ENCODE measurements around the gene HPCAL4.

The HPCAL4 gene

GRCh38 chr1:39701049-39701439 is 9.8 kb upstream of the HPCAL4 start:
- no peak for DNase-seq (ENCODE audit: low read depth in 2 of 2)

GRCh38 chr1:39700348-39700747 is 9.1 kb upstream of the HPCAL4 start:
- no peak for DNase-seq (ENCODE audit: low read depth in 2 of 2)

GRCh38 chr1:39699419-39699818 is 8.2 kb upstream of the HPCAL4 start:
- no peak for DNase-seq (ENCODE audit: low read depth in 2 of 2)

- no peak for DNase-seq (ENCODE audit: low read depth in 2 of 2)
These were observed 7.3 kb upstream of the HPCAL4 start for GRCh38 chr1:39698568-39698967.

GRCh38 chr1:39696448-39696847 is 5.2 kb upstream of the HPCAL4 start:
- no peak for DNase-seq (ENCODE audit: low read depth in 2 of 2)

- DNase-seq (ENCODE audit: low read depth in 2 of 2) = no peak
These were observed 3.8 kb upstream of the HPCAL4 start for GRCh38 chr1:39695016-39695415.

GRCh38 chr1:39694026-39694425 is 2.8 kb upstream of the HPCAL4 start:
- DNase-seq (ENCODE audit: low read depth in 2 of 2) = no peak

GRCh38 chr1:39692152-39693074 is 1.2 kb upstream of the HPCAL4 start:
- no peak for DNase-seq (ENCODE audit: low read depth in 2 of 2)

- no peak for DNase-seq (ENCODE audit: low read depth in 2 of 2)
These were observed 345 bp downstream of the HPCAL4 start for GRCh38 chr1:39690794-39691382.

GRCh38 chr1:39690225-39690624 is 1.0 kb downstream of the HPCAL4 start:
- DNase-seq (ENCODE audit: low read depth in 2 of 2) = no peak

- DNase-seq (ENCODE audit: low read depth in 2 of 2) = no peak
These were observed 1.6 kb downstream of the HPCAL4 start for GRCh38 chr1:39689635-39690034.

- no peak for DNase-seq (ENCODE audit: low read depth in 2 of 2)
These were observed 2.0 kb downstream of the HPCAL4 start for GRCh38 chr1:39689214-39689613.

GRCh38 chr1:39688706-39689105 is 2.5 kb downstream of the HPCAL4 start:
- no peak for DNase-seq (ENCODE audit: low read depth in 2 of 2)

- no peak for DNase-seq (ENCODE audit: low read depth in 2 of 2)
These were observed 4.0 kb downstream of the HPCAL4 start for GRCh38 chr1:39687243-39687642.

GRCh38 chr1:39685071-39685470 is 6.2 kb downstream of the HPCAL4 start:
- DNase-seq (ENCODE audit: low read depth in 2 of 2) = no peak

GRCh38 chr1:39684313-39684664 is 6.9 kb downstream of the HPCAL4 start:
- DNase-seq (ENCODE audit: low read depth in 2 of 2) = no peak

- no peak for DNase-seq (ENCODE audit: low read depth in 2 of 2)
These were observed 7.5 kb downstream of the HPCAL4 start for GRCh38 chr1:39683591-39684312.

GRCh38 chr1:39681999-39682398 is 9.2 kb downstream of the HPCAL4 start:
- DNase-seq (ENCODE audit: low read depth in 2 of 2) = no peak

- no peak for DNase-seq (ENCODE audit: low read depth in 2 of 2)
These were observed 9.9 kb downstream of the HPCAL4 start for GRCh38 chr1:39681294-39681693.

GRCh38 chr1:39680751-39681150 is 10.5 kb downstream of the HPCAL4 start:
- no peak for DNase-seq (ENCODE audit: low read depth in 2 of 2)

- no peak for DNase-seq (ENCODE audit: low read depth in 2 of 2)
These were observed 11.4 kb downstream of the HPCAL4 start for GRCh38 chr1:39679821-39680220.

GRCh38 chr1:39678889-39679288 is 12.3 kb downstream of the HPCAL4 start:
- no peak for DNase-seq (ENCODE audit: low read depth in 2 of 2)

GRCh38 chr1:39677645-39678044 is 13.6 kb downstream of the HPCAL4 start:
- no peak for DNase-seq (ENCODE audit: low read depth in 2 of 2)
